Ishikawa (cell line): Measurements from ENCODE around the gene TRIM24.

Source experiments
- EGR1 ChIP-seq: IDR thresholded peaks from 2 replicates; pipeline ENCODE4 v1.6.1; 2012
- EP300 ChIP-seq: IDR thresholded peaks from 2 replicates; pipeline ENCODE4 v1.6.1; 2012; ENCODE audit warnings: borderline replicate concordance
- FOXM1 ChIP-seq: IDR thresholded peaks from 2 replicates; pipeline ENCODE4 v1.6.1; 2012; ENCODE audit warnings: low read depth, borderline replicate concordance
- MAX ChIP-seq: IDR thresholded peaks from 2 replicates; pipeline ENCODE4 v1.6.1; 2012
- NFIC ChIP-seq: IDR thresholded peaks from 2 replicates; pipeline ENCODE4 v1.6.1; 2012
- RAD21 ChIP-seq: IDR thresholded peaks from 2 replicates; pipeline ENCODE4 v1.6.1; 2012; ENCODE audit warnings: low read depth
- YY1 ChIP-seq: IDR thresholded peaks from 2 replicates; pipeline ENCODE4 v1.6.1; 2012; ENCODE audit warnings: low read depth

- no peak for TF ChIP-seq YY1
- TF ChIP-seq EGR1 = no peak
- TF ChIP-seq MAX = no peak
- no peak for TF ChIP-seq EP300
- no peak for TF ChIP-seq NFIC
- TF ChIP-seq RAD21 = no peak
- no peak for TF ChIP-seq FOXM1
These were observed 165.2 kb downstream of the TRIM24 start for GRCh38 chr7:138625084-138625848.
